Vagina (tissue), 2 donors: ENCODE measurements around the gene DGCR8. TPM values are rescaled to one million over a fixed set of nuclear protein-coding genes. Genes with fewer than 3 reads are reported as not detected.

Source experiments
- DNase-seq, 2 donors: peaks; one replicate each; pipeline ENCODE4 v3.0.0-alpha.2; 2017; ENCODE audit errors: extremely low spot score in 2 of 2
- H3K27ac ChIP-seq: fragments of 200-600 bp; sonication (generic); one replicate; pipeline ENCODE4 v1.5.1; 2019
- H3K27me3 ChIP-seq: fragments of 200-600 bp; sonication (generic); one replicate; pipeline ENCODE4 v1.5.1; 2019
- H3K36me3 ChIP-seq, 2 donors: fragments of 200-600 bp; sonication (generic); one replicate each; pipeline ENCODE4 v1.5.1; 2017 to 2019
- H3K4me1 ChIP-seq: fragments of 200-600 bp; sonication (generic); one replicate; pipeline ENCODE4 v1.5.1; 2019
- H3K4me3 ChIP-seq, 2 donors: fragments of 200-600 bp; sonication (generic); 1 replicate in 1 of 2; 2 replicates in 1 of 2; pipeline ENCODE4 v1.5.1; 2016 to 2019
- H3K9me3 ChIP-seq: fragments of 200-600 bp; sonication (generic); one replicate; pipeline ENCODE4 v1.5.1; 2019
- CTCF ChIP-seq, 3 experiments: fragments of 450-650 bp in 2 of 3; fragments of 200-600 bp in 1 of 3; sonication (generic) in 1 of 3; IDR thresholded peaks; one replicate each; pipeline ENCODE4 v1.5.1; 2017 to 2019; ENCODE audit warnings: antibody characterized with exemption in 3 of 3, mild to moderate bottlenecking in 2 of 3, moderate library complexity in 2 of 3
- POLR2A ChIP-seq, 2 donors: fragments of 450-650 bp; IDR thresholded peaks; one replicate each; pipeline ENCODE4 v1.6.1; 2017; ENCODE audit warnings: antibody characterized with exemption in 2 of 2, mild to moderate bottlenecking in 2 of 2, moderate library complexity in 2 of 2
- POLR2AphosphoS5 ChIP-seq, 2 donors: sonication (generic); formaldehyde crosslinking; IDR thresholded peaks; one replicate each; pipeline ENCODE4 v1.9.0; 2017; ENCODE audit warnings: antibody characterized with exemption in 2 of 2, mild to moderate bottlenecking in 2 of 2, low read depth in 1 of 2; ENCODE audit not compliant: insufficient read depth in 1 of 2
- intact Hi-C: fragments of 100-400 bp; cut with DNase I; formaldehyde crosslinking; loops from one replicate; pipeline ENCODE4 v1.15.1; 2023
- total RNA-seq: library from RNA; depleted of rRNA; stranded (reverse); fragments of >200 nt; gene quantifications from one replicate; pipeline ENCODE4 v1.2.3, GENCODE V29; 2016

Gene DGCR8
- total RNA-seq, 1 donor from 2014 or later: 27.3 TPM

- no peak for TF ChIP-seq POLR2AphosphoS5 (IDR thresholded peaks at IDR 0.05; ENCODE audit: insufficient read depth in 1 of 2, low read depth in 1 of 2)
- no peak for TF ChIP-seq POLR2A (IDR thresholded peaks at IDR 0.05)
- intact Hi-C loops: loop anchor here (2.0 kb wide), 1 partner anchor 50 kb away; the partner anchor contains the start of gene ZDHHC8
- H3K27ac ChIP-seq: peak overlapping the region; percentile 68
- H3K4me1 ChIP-seq: peaks cover 56% of the 10 kb centered on the region
- H3K27me3 ChIP-seq: no peaks in the 10 kb centered on the region
- no peaks in the 10 kb centered on the region for H3K9me3 ChIP-seq
- peaks cover 0 to 4% of the 10 kb centered on the region in 2 donors for H3K36me3 ChIP-seq
- no peak for DNase-seq
- peak overlapping the region; percentile 76 to 79 for H3K4me3 ChIP-seq
Measured at GRCh38 chr22:20080776-20081654, 974 bp downstream of the DGCR8 start.

- TF ChIP-seq CTCF (IDR thresholded peaks at IDR 0.05) (no peak), POLR2A (IDR thresholded peaks at IDR 0.05) (no peak), POLR2AphosphoS5 (IDR thresholded peaks at IDR 0.05; ENCODE audit: insufficient read depth in 1 of 2, low read depth in 1 of 2) (no peak)
- Histone ChIP-seq H3K27ac (no peak overlapping the region), H3K9me3 (no peaks in the 10 kb centered on the region), H3K4me1 (peaks cover 56% of the 10 kb centered on the region), H3K36me3 (peaks cover 0 to 27% of the 10 kb centered on the region in 2 donors), H3K4me3 (no peak overlapping the region), H3K27me3 (no peaks in the 10 kb centered on the region)
- intact Hi-C loops: no loop called here
- no peak for DNase-seq
Measured at GRCh38 chr22:20083157-20083890, 3.3 kb downstream of the DGCR8 start.

GRCh38 chr22:20083891-20084546 lies 4.0 kb downstream of the DGCR8 start:
- DNase-seq: no peak
- no peak for TF ChIP-seq POLR2A (IDR thresholded peaks at IDR 0.05)
- no peak for TF ChIP-seq POLR2AphosphoS5 (IDR thresholded peaks at IDR 0.05; ENCODE audit: insufficient read depth in 1 of 2, low read depth in 1 of 2)
- TF ChIP-seq CTCF (IDR thresholded peaks at IDR 0.05): no peak
- Histone ChIP-seq H3K27me3 (no peaks in the 10 kb centered on the region), H3K9me3 (no peaks in the 10 kb centered on the region), H3K27ac (no peak overlapping the region), H3K4me1 (peaks cover 52% of the 10 kb centered on the region), H3K36me3 (peaks cover 0 to 34% of the 10 kb centered on the region in 2 donors), H3K4me3 (no peak overlapping the region)
- intact Hi-C loops: no loop called here

GRCh38 chr22:20084547-20085413 lies 4.7 kb downstream of the DGCR8 start:
- H3K27ac ChIP-seq: no peak overlapping the region
- peaks cover 0 to 41% of the 10 kb centered on the region in 2 donors for H3K36me3 ChIP-seq
- no peaks in the 10 kb centered on the region for H3K9me3 ChIP-seq
- H3K4me3 ChIP-seq: no peak overlapping the region
- TF ChIP-seq POLR2A (IDR thresholded peaks at IDR 0.05) (no peak), POLR2AphosphoS5 (IDR thresholded peaks at IDR 0.05; ENCODE audit: insufficient read depth in 1 of 2, low read depth in 1 of 2) (no peak), CTCF (IDR thresholded peaks at IDR 0.05) (no peak)
- no peaks in the 10 kb centered on the region for H3K27me3 ChIP-seq
- peaks cover 47% of the 10 kb centered on the region for H3K4me1 ChIP-seq
- intact Hi-C loops: no loop called here
- DNase-seq: no peak
